KOPT-K1 (cell line): ENCODE data around the gene SHBG.
"Not testable (repeated sequence)": the region's sequence is repeated elsewhere in the genome, so short reads cannot be mapped to it uniquely, and the experiment has no call there.

Experiments
- H3K27ac ChIP-seq: fragments of 200-600 bp; sonication (generic); 2 replicates; pipeline ENCODE4 v1.5.1; 2016; ENCODE audit warnings: antibody characterized with exemption, mild to moderate bottlenecking, low read depth, low read length; ENCODE audit not compliant: poor library complexity, severe bottlenecking
- H3K36me3 ChIP-seq: fragments of 200-600 bp; sonication (generic); 2 replicates; pipeline ENCODE4 v1.5.1; 2017; ENCODE audit warnings: antibody characterized with exemption, mild to moderate bottlenecking, low read length, moderate library complexity; ENCODE audit not compliant: insufficient read depth
- H3K9me3 ChIP-seq: fragments of 200-600 bp; sonication (generic); 2 replicates; pipeline ENCODE4 v1.5.1; 2017; ENCODE audit warnings: antibody characterized with exemption, low read length, mild to moderate bottlenecking; ENCODE audit not compliant: insufficient read depth, poor library complexity, severe bottlenecking

The SHBG gene

GRCh38 chr17:7626956-7627249 lies 3.0 kb upstream of the SHBG start:
- Histone ChIP-seq H3K9me3 (no peaks in the 10 kb centered on the region), H3K36me3 (no peaks in the 10 kb centered on the region), H3K27ac (no peak overlapping the region)

GRCh38 chr17:7627250-7628121 lies 2.4 kb upstream of the SHBG start, which contains the start of gene SAT2:
Gene SAT2 (minus strand): TSS chr17:7627821. CDS start chr17:7627635, 186 bp downstream.
- peak within 1 kb of the TSS; percentile 24 for H3K27ac ChIP-seq
- no peaks in the 10 kb centered on the region for H3K9me3 ChIP-seq
- H3K36me3 ChIP-seq = no peaks in the 10 kb centered on the region

GRCh38 chr17:7631398-7632380 lies 1.8 kb downstream of the SHBG start:
- H3K27ac ChIP-seq = no peak overlapping the region
- H3K9me3 ChIP-seq = no peaks in the 10 kb centered on the region
- H3K36me3 ChIP-seq = no peaks in the 10 kb centered on the region

- Histone ChIP-seq H3K27ac (no peak overlapping the region), H3K36me3 (no peaks in the 10 kb centered on the region), H3K9me3 (no peaks in the 10 kb centered on the region)
Observed at GRCh38 chr17:7632492-7632894, 2.6 kb downstream of the SHBG start.

- Histone ChIP-seq H3K36me3 (no peaks in the 10 kb centered on the region), H3K9me3 (no peaks in the 10 kb centered on the region), H3K27ac (no peak overlapping the region)
Observed at GRCh38 chr17:7633093-7633492, 3.2 kb downstream of the SHBG start.

GRCh38 chr17:7634384-7634783 lies 4.4 kb downstream of the SHBG start:
- H3K27ac ChIP-seq = no peak overlapping the region
- no peaks in the 10 kb centered on the region for H3K9me3 ChIP-seq
- no peaks in the 10 kb centered on the region for H3K36me3 ChIP-seq

GRCh38 chr17:7636163-7636562 lies 6.2 kb downstream of the SHBG start:
- H3K27ac ChIP-seq = no peak overlapping the region
- no peaks in the 10 kb centered on the region for H3K36me3 ChIP-seq
- H3K9me3 ChIP-seq = no peaks in the 10 kb centered on the region

- H3K36me3 ChIP-seq = no peaks in the 10 kb centered on the region
- no peak overlapping the region for H3K27ac ChIP-seq
- no peaks in the 10 kb centered on the region for H3K9me3 ChIP-seq
Observed at GRCh38 chr17:7640783-7641182, 10.8 kb downstream of the SHBG start.

- not testable (repeated sequence) for H3K36me3 ChIP-seq, H3K27ac ChIP-seq, H3K9me3 ChIP-seq
Observed at GRCh38 chr17:7641635-7642034, 11.7 kb downstream of the SHBG start.

GRCh38 chr17:7644775-7645174 lies 14.8 kb downstream of the SHBG start:
- H3K9me3 ChIP-seq = no peaks in the 10 kb centered on the region
- H3K36me3 ChIP-seq = no peaks in the 10 kb centered on the region
- no peak overlapping the region for H3K27ac ChIP-seq

- H3K36me3 ChIP-seq = no peaks in the 10 kb centered on the region
- no peak overlapping the region for H3K27ac ChIP-seq
- H3K9me3 ChIP-seq = no peaks in the 10 kb centered on the region
Observed at GRCh38 chr17:7646457-7646856, 16.5 kb downstream of the SHBG start.

GRCh38 chr17:7647018-7647417 lies 17.1 kb downstream of the SHBG start:
- Histone ChIP-seq H3K27ac (no peak overlapping the region), H3K36me3 (no peaks in the 10 kb centered on the region), H3K9me3 (no peaks in the 10 kb centered on the region)

- H3K9me3 ChIP-seq = no peaks in the 10 kb centered on the region
- no peak within 1 kb of the TSS for H3K27ac ChIP-seq
- no peaks in the 10 kb centered on the region for H3K36me3 ChIP-seq
Observed at GRCh38 chr17:7650509-7651096, 20.7 kb downstream of the SHBG start, which contains the start of gene ATP1B2. Gene ATP1B2 (plus strand): TSS chr17:7650926. CDS start chr17:7651519, 593 bp downstream.

- Histone ChIP-seq H3K27ac (no peak overlapping the region), H3K9me3 (no peaks in the 10 kb centered on the region), H3K36me3 (no peaks in the 10 kb centered on the region)
Observed at GRCh38 chr17:7651097-7651664, 21.2 kb downstream of the SHBG start.
